A549 (cell line): ENCODE measurements around the gene ASGR1.

Experiments
- CBX2 ChIP-seq: fragments of 200-600 bp; sonication (generic); IDR thresholded peaks from 2 replicates; pipeline ENCODE4 v1.6.1; 2016; ENCODE audit warnings: low read depth, mild to moderate bottlenecking, borderline replicate concordance
- CTCF ChIP-seq: fragments of >200 bp; sonication (Bioruptor Twin); formaldehyde crosslinking; IDR thresholded peaks from 3 replicates; pipeline ENCODE4 v1.5.1; 2016
- EHMT2 ChIP-seq: fragments of 200-600 bp; sonication (generic); IDR thresholded peaks from 2 replicates; pipeline ENCODE4 v1.6.1; 2016; ENCODE audit warnings: antibody characterized with exemption, low read depth, mild to moderate bottlenecking, moderate library complexity
- EP300 ChIP-seq, 2 experiments: fragments of >200 bp; sonication (Bioruptor Twin); formaldehyde crosslinking; IDR thresholded peaks; 2 replicates in 1 of 2; 3 replicates in 1 of 2; pipeline ENCODE4 v1.6.1; 2016 to 2017
- GATA3 ChIP-seq: IDR thresholded peaks from 2 replicates; pipeline ENCODE4 v1.6.1; 2012; ENCODE audit warnings: borderline replicate concordance
- KDM1A ChIP-seq: fragments of 200-600 bp; sonication (generic); IDR thresholded peaks from 2 replicates; pipeline ENCODE4 v1.6.1; 2016; ENCODE audit warnings: low read depth, mild to moderate bottlenecking
- PBX3 ChIP-seq: IDR thresholded peaks from 2 replicates; pipeline ENCODE4 v1.6.1; 2012
- POLR2A ChIP-seq: IDR thresholded peaks from 2 replicates; pipeline ENCODE4 v1.6.1; 2012; ENCODE audit warnings: mild to moderate bottlenecking, low read length
- RAD21 ChIP-seq, 2 experiments: fragments of >200 bp in 1 of 2; sonication (Bioruptor Twin) in 1 of 2; formaldehyde crosslinking in 1 of 2; IDR thresholded peaks in 1 of 2; conservative IDR thresholded peaks in 1 of 2; 2 replicates in 1 of 2; 3 replicates in 1 of 2; pipeline ENCODE4 v1.6.1; 2012 to 2018; ENCODE audit warnings: inconsistent platforms in 1 of 2
- SMC3 ChIP-seq: fragments of >200 bp; sonication (Bioruptor Twin); formaldehyde crosslinking; IDR thresholded peaks from 3 replicates; pipeline ENCODE4 v1.6.1; 2018; ENCODE audit warnings: inconsistent platforms
- SREBF2 ChIP-seq: fragments of 450-650 bp; IDR thresholded peaks from 2 replicates; pipeline ENCODE4 v1.6.1; 2014; ENCODE audit warnings: mild to moderate bottlenecking, moderate library complexity

GRCh38 chr17:7208754-7209460, 29.7 kb upstream of the ASGR1 start:
- TF ChIP-seq CTCF (no peak), RAD21 (conservative IDR thresholded peaks at IDR 0.05 in 1 of 2, IDR thresholded peaks at IDR 0.05 in 1 of 2) (no peak), KDM1A (no peak), SMC3 (no peak), POLR2A (no peak), SREBF2 (no peak), EHMT2 (no peak), PBX3 (no peak), GATA3 (no peak), CBX2 (no peak), EP300 (IDR thresholded peaks at IDR 0.05) (no peak)
